Glutamatergic neuron (in vitro differentiated cells): ENCODE measurements around the gene INMT. TPM values are rescaled to one million over a fixed set of nuclear protein-coding genes. Genes with fewer than 3 reads are reported as not detected.

ENCODE experiments used
- DNase-seq: peaks from one replicate; pipeline ENCODE4 v3.0.0; 2022
- H3K27ac Mint-ChIP-seq: one replicate; pipeline ENCODE4 v1.8.0; 2020; ENCODE audit warnings: mild to moderate bottlenecking, mixed read lengths, inconsistent platforms; ENCODE audit not compliant: unreplicated experiment
- H3K27me3 Mint-ChIP-seq: one replicate; pipeline ENCODE4 v1.8.0; 2020; ENCODE audit warnings: mild to moderate bottlenecking, moderate library complexity, mixed read lengths, inconsistent platforms; ENCODE audit not compliant: unreplicated experiment
- H3K36me3 Mint-ChIP-seq: one replicate; pipeline ENCODE4 v1.8.0; 2020; ENCODE audit warnings: mild to moderate bottlenecking, mixed read lengths, inconsistent platforms; ENCODE audit not compliant: unreplicated experiment
- H3K4me1 Mint-ChIP-seq: one replicate; pipeline ENCODE4 v1.8.0; 2020; ENCODE audit warnings: mild to moderate bottlenecking, low read depth, mixed read lengths, inconsistent platforms; ENCODE audit not compliant: unreplicated experiment
- H3K4me3 Mint-ChIP-seq: one replicate; pipeline ENCODE4 v1.8.0; 2020; ENCODE audit warnings: mild to moderate bottlenecking, mixed read lengths, inconsistent platforms; ENCODE audit not compliant: unreplicated experiment
- H3K9me3 Mint-ChIP-seq: one replicate; pipeline ENCODE4 v1.8.0; 2020; ENCODE audit warnings: mild to moderate bottlenecking, moderate library complexity, mixed read lengths, inconsistent platforms; ENCODE audit not compliant: unreplicated experiment
- CTCF ChIP-seq: fragments of 200-600 bp; sonication (generic); IDR thresholded peaks from one replicate; pipeline ENCODE4 v1.5.0; 2021; ENCODE audit not compliant: partially characterized antibody, unreplicated experiment
- total RNA-seq: library from RNA; stranded (reverse); fragmentation: NEBNext Ultra II Directional; extraction: Animal tissue kit (Norgen Biotek cat#: 25700); gene quantifications from one replicate; pipeline ENCODE4 v1.2.1, GENCODE V29; 2021; ENCODE audit not compliant: unreplicated experiment

Gene INMT
- total RNA-seq, 1 donor from 2014 or later, result 1.7 TPM

GRCh38 chr7:30750683-30751650 lies 968 bp upstream of the INMT start:
- Mint-ChIP-seq H3K4me3 (peak overlapping the region; percentile 28), H3K9me3 (peaks cover 8% of the 10 kb centered on the region), H3K27me3 (no peaks in the 10 kb centered on the region), H3K36me3 (peaks cover 21% of the 10 kb centered on the region), H3K4me1 (peaks cover 9% of the 10 kb centered on the region), H3K27ac (peak overlapping the region; percentile 84)
- DNase-seq, result peak; percentile 40
- no peak for TF ChIP-seq CTCF

DNA sequence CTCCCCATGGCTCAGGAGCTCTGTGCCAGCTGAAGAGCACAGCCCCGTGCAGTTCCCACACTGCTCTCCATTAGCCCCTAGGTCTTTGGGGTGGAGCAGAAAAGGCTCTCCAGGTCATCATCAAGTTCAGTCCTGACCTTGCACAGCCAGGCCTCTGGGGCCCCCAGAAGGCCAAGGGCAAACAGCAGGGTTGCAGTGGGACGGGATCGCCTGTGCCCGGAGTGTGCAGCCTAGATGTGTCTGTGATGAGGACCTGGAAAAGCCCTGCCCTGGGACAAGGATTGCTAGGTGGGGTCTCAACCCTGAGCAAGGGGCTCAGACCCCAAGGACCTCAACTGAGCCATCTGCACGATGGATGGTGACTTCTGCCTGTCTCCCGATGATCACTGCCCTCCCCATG lies 549 bp downstream of the INMT start:
- peaks cover 8% of the 10 kb centered on the region for H3K9me3 Mint-ChIP-seq
- no peaks in the 10 kb centered on the region for H3K27me3 Mint-ChIP-seq
- H3K27ac Mint-ChIP-seq, result no peak overlapping the region

DNA sequence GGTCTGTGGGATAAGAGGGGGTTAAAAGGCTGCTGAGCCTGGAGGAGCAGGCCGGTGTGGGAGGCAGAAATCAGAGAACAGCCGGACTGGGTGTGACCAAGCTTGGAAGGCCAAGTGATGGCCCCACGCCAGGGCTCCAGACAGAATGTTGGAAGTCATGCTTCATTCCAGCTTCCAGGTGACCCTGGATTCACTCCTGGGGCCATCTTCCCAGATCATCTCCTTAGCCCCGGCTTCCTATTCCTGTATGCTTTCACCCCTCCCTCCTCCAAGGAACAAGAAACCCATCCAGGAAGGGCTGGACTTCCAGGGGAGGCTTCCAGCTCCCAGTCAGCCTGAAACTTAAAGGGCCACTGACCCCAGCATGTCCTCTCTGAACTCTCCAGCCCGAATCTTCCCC lies 1.0 kb downstream of the INMT start:
- Mint-ChIP-seq H3K9me3 (peaks cover 6% of the 10 kb centered on the region), H3K27ac (no peak overlapping the region), H3K27me3 (no peaks in the 10 kb centered on the region), H3K4me3 (no peak overlapping the region), H3K4me1 (peaks cover 13% of the 10 kb centered on the region), H3K36me3 (peaks cover 21% of the 10 kb centered on the region)
- no peak for DNase-seq
- TF ChIP-seq CTCF, result no peak

More for the DNA sequence above, 549 bp downstream of the INMT start:
- no peak for DNase-seq
- TF ChIP-seq CTCF, result no peak
- H3K4me3 Mint-ChIP-seq, result no peak overlapping the region
- H3K36me3 Mint-ChIP-seq, result peaks cover 21% of the 10 kb centered on the region
- peaks cover 13% of the 10 kb centered on the region for H3K4me1 Mint-ChIP-seq

- DNase-seq, result no peak
- Mint-ChIP-seq H3K4me1 (peaks cover 13% of the 10 kb centered on the region), H3K27ac (no peak overlapping the region), H3K4me3 (no peak overlapping the region), H3K36me3 (peaks cover 18% of the 10 kb centered on the region), H3K9me3 (peaks cover 6% of the 10 kb centered on the region), H3K27me3 (no peaks in the 10 kb centered on the region)
- no peak for TF ChIP-seq CTCF
These were observed 2.5 kb downstream of the INMT start for GRCh38 chr7:30754315-30754877.
